ENCODE measurements around the gene PABPN1L.
A peak's percentile ranks its signal among the peaks of the same experiment; 100 is the strongest.

Gene PABPN1L

DNA sequence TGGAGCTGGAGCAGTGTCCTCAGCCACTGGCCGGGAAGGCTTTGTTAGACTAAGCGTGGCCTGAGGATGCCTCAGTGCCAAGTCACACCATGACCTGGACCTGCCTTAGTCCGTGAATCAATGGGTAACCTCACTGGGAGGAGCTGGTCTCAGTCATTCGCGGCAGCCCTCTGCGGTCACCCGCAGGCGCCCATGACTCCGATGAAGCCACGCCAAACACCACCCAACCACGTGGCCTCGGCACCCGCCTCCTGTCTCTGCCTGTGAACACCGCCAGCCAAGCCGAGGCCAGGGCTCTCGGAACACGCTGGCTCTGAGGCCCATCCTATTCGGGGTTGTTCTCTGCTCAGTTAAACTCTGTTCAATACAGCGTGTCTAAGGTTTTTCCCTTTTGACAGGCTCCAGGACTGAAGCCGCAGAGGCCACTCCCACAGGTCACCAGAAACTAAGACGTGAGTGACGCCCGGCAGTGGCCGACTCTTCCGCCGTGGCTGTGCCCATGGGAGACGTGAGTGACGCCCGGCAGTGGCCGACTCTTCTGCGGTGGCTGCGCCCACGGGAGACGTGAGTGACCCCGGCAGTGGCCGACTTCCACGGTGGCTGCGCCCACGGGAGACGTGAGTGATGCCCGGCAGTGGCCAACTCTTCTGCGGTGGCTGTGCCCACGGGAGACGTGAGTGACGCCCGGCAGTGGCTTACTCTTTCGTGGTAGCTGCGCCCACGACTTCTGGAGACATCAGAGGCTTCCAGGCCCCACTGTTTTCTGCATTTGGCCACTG, 16.8 kb upstream of the PABPN1L start:
- no peak for DNase-seq

DNA sequence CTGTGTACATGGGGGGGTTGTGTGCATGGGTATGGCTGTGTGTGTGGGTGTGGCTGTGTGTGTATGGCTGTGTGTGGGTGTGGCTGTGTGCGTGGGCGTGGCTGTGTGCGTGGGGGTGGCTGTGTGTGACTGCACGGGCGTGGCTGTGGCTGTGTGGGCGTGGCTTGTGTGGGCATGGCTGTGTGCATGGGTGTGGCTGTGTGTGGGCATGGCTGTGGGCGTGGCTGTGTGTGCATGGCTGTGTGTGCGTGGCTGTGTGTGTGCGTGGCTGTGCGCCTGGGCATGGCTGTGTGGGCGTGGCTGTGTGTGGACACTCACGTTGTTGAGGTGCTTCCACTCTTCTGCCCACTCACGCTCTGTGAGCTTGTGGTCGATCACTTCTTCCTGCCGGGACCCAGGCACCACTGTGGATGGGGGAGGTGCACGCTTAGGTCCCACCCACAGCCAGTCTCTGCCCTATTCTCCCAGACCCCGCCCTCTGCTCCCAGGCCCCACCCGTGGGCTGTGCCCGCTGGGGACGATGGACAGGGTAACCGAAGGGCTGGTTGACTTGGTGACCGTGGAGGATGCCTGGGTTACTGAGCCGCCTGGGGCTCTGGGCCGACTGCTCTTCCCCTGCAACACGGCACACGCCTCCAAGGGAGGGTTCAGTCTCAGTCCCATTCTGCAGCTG, 16.0 kb upstream of the PABPN1L start:
- peak in 1 of 6 experiments; percentile 4 for DNase-seq

DNA sequence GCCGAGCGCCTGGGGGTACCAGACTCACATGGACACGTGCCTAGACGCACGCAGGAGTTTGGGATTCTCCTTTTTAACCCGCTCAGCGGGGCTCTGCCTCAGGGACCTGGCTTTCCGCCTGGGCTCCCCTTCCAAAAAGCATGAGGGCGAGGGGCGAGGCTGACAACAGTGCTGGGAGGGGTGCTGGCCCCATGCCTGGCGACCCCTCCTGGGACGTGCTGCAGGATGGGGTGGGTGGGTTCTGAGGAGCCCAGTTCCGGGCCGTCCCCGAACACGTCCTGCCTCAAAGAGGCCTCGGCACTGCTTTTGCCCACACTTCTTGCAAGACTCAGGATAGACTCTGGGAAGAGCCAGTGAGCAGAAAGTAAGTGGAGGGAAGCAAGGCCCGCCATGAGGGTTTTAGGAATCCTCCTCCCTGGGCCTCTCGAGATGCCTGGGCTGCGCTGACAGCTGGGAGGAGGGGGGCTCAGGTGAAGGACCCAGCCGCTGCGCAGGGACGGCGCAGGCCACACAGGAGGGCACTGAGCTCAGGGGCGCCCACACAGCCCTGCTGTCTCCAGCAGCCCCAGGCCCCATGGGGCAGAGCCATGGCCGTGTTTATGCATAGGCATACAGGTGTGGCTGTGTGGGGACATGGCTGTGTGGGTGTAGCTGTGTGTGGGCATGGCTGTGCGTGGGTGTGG, 15.4 kb upstream of the PABPN1L start:
- DNase-seq = no peak

DNA sequence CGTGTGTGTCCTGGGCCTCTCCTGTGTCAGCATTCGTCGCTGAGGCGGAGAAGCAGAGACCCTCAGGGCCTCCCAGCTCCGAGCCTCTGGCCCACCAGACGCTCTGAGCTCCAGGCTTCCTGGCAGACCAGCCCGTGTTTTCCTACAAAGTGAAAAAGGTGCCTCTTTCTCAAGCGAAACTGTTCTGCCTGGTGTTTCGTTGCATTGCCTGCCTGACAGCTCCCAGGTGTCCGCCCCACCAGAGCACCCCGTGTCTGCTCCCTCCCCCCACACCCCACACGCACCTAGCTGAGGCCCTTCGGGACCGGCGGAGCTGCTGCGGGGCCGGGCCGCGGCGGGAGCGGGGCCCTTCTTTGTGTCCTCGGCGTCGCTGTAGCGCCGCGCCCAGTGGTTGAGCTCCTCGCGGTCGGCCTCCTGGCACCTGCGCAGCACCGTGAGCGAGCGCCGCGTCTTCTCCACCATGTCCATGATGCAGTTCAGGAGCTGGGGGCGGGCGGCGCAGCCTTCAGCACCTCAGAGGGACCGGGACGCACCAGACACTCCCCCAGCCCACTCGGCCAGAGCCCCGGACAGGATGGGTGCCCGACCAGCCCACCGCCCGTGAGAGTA, 14.7 kb upstream of the PABPN1L start:
- no peak for DNase-seq

DNA sequence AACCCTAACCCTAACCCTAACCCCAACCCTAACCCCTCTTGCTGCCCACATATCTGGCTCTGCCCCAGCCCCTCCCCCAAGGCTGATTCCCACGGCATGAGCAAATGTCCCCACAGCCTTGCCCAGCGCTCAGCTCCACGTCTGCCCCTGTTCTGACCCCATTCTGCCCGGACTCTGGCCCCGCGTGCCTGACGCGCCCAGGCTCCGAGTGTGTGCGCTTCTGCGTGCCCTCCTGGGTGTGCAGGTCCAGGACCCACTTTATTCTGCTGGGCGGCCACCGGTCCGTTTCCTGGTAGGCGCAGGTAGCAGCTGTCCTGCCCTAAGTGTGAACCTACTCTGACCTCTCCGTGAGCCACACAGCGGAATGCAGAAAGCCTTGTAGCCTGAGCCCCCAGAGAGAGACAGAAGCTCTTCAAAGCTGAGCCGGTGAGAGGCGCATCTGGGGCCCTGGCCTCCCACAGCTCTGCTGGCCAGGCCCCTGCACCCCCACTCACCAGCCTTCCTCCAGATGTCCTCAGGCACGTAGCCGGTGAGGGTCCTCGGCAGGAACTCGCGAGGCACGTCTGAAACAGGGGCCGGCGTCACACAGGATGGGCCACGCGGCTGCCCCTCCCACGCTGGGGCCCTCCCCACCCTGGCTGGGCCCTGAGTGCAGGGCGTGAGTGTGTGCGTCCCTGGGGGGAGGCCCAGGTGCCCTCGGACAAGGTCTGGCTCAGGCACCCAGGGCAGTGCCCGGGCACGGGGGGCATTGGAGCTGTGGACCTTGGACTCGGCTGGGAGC, 14.0 kb upstream of the PABPN1L start:
- DNase-seq = no peak

DNA sequence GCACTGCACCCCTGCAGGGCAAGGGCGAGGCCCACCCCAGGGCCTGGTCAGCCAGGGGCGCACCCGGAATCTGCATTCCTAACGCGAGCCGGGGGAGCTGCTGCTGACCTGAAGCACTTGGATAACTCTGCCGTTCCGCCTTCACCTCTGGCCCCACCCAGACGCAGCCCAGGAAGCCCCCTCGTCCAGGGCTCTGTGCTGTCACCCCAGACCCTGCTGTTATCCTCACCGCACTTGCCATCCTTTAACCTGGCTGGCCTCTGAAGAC, 13.3 kb upstream of the PABPN1L start:
- no peak for DNase-seq

DNA sequence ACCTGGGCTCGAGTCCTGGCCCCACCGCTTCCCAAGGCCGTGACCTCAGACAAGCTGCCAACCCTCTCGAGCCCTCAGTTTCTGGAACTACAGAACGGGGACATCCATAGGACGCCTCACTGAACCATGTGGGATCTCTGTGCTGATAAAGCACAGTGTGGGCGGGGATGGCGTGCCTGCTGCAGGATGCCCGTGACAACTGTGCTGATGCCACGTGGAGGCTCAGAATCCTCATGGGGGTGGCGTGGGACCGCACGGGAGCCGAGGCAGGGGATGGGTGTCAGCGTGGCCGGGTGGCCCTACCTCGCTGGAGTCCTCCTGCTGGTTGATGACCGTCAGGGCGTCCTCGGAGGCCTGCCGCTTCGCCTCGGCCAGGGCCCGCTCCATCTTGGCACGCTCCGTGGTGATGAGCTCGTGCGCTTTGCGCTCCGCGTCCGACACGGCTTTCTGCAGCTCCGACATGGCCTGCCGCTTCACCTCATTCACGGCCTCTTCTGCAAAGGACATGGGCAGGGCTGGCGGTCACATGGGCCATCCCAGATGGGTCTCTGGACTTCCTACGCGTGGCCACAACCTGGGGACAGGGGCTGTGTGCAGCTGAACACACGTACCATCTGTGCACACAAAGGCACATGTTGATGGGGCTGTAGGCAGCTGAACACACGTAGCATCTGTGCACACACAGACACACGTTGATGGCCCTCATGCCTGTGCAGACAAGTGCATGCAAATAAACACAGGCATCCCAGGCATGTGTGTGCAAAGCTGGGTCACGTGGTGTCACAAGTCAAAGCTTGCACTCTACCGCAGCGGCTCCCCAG, 12.7 kb upstream of the PABPN1L start:
- no peak for DNase-seq

DNA sequence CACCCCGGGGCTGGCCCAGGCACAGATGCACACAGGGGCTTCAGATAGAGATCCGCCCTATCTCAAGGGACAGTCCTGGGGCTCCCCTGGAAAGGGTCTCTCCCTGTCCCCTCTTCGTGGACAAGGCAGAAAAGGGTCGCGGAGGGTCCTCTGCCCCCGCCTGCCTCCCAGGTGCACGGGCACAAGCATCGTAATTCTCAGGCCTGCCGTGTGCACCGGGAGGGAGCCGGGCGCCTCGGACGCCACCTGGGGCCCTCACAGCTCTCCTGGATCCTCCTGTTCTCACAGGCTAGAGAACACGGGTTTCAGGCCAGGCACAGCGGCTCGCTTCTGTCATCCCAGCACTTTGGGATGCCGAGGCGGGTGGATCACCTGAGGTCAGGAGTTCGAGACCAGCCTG, 11.9 kb upstream of the PABPN1L start:
- no peak for DNase-seq

DNA sequence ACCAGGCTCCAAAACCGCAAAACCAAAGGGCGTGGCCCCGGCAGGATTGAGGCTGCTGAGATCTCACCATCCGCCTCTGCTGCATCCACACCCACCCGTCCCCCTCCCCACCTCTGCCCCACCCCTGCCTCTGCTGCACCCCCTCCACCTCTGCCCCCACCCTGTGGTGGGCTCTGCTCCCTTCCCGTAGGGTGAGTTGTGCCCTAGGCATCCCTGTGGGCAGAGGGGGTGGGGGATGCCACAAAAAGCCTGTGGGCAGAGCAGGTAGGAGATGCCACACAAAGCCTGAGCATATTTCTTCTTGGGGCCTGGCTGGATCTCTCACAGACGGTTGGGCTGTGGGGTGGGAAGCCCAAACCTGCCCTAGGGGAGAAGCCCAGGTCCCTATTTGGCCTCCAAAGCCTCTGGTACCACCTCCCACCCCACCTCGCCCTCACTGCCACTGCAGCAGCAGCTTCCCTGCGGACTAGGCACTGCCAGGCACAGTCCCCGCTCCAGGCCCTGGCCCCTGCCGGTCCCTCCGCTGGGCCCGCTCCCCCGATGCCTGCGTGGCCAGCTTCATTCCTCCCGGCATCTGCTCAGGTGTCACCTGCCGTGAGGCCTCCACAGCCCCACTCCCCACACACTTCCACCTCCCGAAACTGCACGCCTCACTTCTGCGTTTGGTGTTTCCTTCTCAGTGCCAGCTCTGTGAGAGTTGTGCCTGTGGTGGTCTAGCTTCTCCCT, 11.3 kb upstream of the PABPN1L start:
- DNase-seq = no peak

DNA sequence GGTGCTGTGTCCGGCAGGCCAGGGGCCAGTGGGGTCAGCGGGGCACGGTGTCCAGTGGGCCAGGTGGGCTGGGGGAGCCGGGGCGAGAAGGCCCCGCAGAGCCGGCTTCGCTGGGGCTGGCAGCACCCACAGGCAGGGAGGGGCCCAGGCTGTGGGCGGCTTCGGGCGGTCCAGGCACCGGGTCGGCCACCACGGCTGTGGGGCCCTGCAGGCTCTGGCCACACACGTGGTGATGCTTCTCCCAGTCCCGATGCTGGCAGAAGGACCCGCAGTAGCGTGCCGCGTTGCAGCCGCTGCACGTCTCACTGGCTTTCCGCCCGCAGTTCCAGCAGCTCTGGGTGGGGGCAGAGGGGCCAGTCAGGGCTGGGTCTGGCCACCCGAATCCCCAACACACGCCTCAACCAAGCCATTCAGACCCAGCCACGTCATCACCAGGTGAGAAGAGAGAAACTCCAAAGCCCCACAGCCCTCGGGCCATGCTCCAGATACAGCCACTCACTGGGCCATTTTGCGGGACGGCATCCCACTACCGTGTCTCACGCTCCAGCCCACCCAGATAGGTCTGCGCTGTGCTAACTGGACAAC, 10.6 kb upstream of the PABPN1L start:
- no peak for DNase-seq

DNA sequence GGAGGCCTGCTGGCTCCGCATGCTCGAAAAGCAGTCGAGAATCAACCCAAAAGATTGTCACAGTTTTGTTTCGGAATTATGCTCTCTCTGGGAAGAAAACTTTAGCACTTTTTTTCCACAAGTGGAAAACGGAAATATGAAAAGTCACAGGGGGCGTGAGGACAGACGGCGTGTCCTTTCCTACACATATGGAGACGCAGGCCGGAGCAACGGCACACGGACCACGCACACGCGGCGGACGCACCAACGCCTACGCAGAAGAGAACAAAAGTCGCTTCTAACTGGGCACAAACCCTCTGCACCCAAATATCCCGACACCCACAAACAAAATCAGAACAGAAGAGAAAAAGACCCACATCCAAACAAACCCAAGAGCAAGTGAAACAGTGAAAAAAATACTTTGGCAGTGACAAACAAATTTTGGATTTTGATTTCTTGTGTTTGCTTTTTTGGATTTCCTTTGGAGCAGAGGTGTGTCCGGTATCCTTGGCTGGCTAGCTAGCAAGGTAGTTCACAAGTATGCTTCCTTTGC, 9.3 kb upstream of the PABPN1L start:
- no peak for DNase-seq

DNA sequence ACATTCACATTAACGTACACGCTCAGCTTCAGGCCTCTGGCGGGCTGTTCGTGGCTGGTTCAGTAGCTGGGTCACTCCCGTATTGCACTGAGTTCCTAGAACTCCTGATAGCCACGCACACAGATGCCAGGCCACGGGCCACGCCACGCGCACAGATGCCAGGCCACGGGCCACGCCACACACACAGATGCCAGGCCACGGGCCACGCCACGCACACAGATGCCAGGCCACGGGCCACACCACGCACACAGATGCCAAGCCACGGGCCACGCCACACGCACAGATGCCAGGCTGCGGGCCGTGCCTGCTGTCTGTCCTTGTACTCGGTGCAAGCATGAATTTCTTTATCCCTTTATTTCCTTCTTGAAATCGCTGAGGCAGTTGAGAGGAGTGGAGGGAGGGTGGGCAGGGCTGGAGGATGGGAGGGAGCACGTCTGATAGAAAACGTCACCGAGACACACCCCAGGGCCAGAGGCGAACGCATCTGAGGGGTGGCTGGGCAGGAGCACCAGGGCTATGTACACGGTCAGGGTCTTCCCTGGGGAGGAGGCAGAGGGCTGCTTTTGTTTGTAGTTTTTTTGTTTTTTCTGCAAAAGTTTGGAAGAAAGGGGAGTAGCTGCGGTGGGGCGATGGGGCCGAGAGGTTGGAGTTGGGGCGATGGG, 8.6 kb upstream of the PABPN1L start:
- no peak for DNase-seq

DNA sequence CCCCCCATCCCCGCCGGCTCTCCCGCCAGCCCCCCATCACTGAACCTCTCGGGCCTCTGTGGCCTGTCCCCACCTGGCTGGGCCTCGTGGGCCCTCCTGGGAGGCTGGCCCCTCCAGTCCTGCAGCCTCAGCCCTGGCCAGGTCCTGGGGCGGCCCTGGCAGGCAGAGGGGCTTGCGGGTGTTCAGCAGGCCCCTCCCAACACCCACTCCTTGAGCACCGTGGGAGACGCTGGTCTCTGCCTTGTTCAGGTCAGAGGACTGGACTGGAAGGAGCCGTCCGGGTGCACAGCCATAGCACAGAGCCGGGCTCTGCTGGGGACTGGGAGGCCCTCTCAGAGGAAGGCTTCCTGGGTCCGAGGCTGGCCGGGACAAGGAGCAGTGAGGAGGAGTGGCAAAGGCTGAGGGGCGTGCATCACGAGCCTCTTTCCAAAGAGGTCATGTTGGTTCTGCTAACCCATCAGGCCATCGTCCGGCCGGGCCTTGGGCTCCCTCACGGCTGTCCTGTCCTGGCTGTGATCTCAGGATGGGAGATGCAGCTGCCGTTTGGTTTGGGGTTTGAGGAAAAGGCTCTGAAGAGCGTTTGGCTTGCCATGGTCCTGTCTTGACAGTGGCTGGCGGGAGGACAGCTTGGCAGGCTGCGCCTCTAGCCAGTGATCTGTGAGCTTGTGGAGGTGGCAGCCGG, 6.3 kb upstream of the PABPN1L start:
- no peak for DNase-seq

DNA sequence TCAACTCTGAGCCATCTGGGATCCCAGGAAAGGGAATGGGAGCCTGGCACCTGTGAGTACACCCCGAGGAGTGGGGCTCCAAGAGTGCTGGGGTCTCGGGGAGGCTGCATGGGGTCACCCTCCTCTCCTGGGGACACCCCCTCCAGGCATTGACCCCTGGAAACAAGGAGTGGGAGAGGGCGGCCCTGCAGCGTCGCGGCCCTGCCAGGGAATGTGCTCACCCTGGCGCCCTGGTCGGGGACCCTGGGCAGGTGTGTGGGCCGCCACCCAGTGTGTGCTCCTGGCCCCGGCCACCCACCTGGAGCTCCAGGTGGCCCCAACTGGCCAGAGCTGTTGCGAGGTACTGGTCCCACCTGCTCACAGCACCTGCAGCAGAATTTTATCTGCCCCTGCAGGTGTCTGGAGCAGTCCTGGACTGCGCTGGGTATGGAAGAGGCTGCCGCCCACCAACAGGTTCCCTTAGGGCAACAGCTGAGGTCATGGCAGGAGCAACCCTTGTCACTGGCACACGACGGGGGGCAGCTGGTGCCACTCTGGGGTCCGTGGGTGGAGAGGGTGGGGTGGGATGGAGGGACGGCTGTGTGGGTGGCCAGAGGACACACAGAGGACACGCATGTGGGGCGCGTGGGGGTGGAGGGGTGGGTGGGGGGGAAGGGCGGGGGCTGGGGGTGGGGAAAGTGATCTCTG, 5.4 kb upstream of the PABPN1L start:
- DNase-seq = no peak

DNA sequence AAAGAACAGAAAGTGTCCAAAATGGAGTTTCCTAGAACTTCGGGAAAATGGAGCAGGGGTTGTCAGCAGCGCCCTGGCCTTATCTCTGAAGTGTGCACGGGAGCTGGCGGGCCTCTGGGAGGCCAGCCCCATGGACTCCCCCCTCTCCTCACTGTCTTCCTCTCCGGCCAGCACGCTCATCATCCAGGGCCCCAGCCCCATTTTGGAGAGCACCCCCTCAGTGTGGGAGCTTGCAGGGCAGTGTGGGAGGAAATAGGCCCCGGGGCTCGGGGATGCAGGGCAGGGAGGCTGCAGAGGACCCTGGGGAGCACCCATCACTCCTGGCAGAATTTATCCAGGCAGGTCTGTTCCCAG, 4.9 kb upstream of the PABPN1L start:
- DNase-seq = no peak

DNA sequence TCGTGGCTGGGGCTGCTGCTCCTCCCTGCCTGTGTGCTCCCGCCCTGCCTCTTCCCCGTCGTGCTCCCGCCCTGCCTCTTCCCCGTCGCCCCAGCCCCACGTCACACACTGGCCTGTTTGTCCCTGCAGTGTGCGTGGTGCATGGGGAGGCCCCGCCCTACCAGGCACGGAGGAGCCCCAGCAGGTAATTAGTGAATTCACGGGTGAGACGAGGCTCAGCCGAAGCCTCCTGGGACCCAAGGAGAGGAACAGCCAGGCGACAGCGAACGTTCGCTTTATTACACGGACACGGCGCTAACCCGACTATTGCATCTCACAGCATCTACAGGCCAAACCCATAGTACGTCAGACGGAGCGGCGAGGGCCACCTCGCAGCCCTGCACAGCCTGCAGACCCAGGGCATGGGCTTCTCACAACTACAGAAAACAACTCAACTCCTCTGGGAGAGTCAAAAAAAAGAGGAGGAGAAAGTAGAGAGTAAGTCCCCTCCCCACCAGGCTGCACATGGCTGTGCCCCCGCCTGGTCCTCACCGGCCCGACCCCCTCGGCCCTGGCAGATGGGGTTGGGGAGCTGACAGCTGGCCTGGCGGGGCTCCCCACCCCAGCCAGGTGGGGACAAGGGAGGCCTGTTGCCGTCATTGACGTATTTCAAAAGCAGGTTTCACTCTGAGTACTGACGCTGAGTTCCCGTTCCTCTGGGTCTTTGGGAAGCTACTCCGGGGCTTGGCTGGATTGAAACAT, 4.3 kb upstream of the PABPN1L start:
- DNase-seq = no peak

DNA sequence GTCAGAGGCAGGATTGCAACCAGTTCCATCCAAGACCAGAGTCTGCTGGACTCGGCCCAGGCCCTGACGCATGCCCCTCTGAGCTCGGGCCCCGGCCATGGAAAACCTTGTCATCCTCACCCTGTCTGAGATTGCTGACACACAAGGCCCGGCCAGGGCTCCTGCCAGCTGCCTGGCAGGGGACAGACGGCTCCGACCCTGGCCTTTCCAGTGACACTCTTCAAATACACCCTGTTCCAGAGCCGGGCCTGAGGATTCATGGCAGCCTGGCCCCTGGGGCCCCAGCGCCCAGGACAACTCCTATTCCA, 3.2 kb upstream of the PABPN1L start:
- no peak for DNase-seq

DNA sequence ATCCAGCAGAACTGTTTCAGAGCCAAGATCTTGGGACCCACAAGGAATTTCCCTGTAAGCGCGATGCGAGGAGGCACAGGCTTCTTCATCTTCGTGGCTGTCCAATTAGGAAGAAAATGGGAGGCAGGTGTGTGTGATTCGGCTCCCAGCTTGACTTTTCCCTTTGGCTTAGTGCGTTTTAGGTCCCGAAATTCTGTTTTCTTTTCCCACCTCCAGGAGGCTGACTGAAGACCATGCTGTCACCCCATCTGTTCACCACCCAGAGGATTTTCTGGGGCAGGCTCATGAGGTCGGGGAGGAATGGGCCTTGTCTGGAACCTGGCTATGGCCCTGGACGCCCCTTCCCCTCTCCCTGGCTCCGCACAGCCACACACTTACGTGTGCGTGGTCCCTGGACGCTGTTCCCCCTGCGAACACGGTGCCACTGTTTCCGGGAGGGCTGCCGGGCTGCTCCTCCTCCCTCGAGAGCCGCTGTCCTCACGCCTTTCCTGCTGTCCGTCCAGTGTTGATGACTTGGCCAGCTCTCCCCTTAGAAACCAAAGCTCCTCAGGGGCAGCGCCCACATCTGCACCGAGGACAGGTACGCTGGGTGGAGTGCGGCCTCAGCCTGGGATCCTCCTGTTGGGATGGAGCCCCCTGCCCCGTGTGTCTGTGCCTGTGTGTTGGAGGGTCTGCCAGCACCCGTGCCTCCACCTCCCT, 2.7 kb upstream of the PABPN1L start:
- DNase-seq = no peak
